Right lobe of liver (tissue), 4 donors: ENCODE results near the gene ATRNL1.
"Not testable (repeated sequence)": the region's sequence is repeated elsewhere in the genome, so short reads cannot be mapped to it uniquely, and the experiment has no call there.

Source experiments
- CTCF ChIP-seq, 4 donors: fragments of 200-600 bp in 3 of 4; fragments of 450-650 bp in 1 of 4; IDR thresholded peaks; one replicate each; pipeline versions ENCODE4 v1.5.1 to v1.8.0; 2016 to 2022; ENCODE audit warnings: antibody characterized with exemption in 4 of 4, mild to moderate bottlenecking in 2 of 4
- POLR2A ChIP-seq: fragments of 450-650 bp; IDR thresholded peaks from one replicate; pipeline ENCODE4 v1.6.1; 2017; ENCODE audit warnings: antibody characterized with exemption, mild to moderate bottlenecking
- donor health status: DM: no; HTN: no; CAD: no.
- donor health status: DM: no; HTN: no; CAD: no.
- donor health status: DM: no; HTN: yes; CAD: no.

GRCh38 chr10:115527682-115528081 lies 434.5 kb downstream of the ATRNL1 start:
- not testable (repeated sequence) for TF ChIP-seq CTCF (IDR thresholded peaks at IDR 0.05); POLR2A
